Stimulated activated naive B cell treated with anti-CD40 and anti-IgM and Interleukin-4, amounts not matched to agents 10 μg/mL and 1 μg/mL and 100 μg/mL, for 72 hours (primary cell): Measurements from ENCODE around the gene ZCCHC9.
"Not testable (repeated sequence)": the region's sequence is repeated elsewhere in the genome, so short reads cannot be mapped to it uniquely, and the experiment has no call there.

ENCODE experiments used
- ATAC-seq, 2 donors: fragments of 150-1000 bp; cut with Tn5 transposase; replicated peaks; 2 replicates each; pipeline ENCODE4 v1.10.0; 2021; ENCODE audit warnings: moderate library complexity in 1 of 2
- DNase-seq: peaks from one replicate; pipeline ENCODE4 v3.0.0; 2021
- H3K27ac Mint-ChIP-seq: one replicate; pipeline ENCODE4 v1.8.0; 2022; ENCODE audit warnings: mild to moderate bottlenecking, mixed read lengths
- H3K27me3 Mint-ChIP-seq, 2 donors: one replicate each; pipeline ENCODE4 v1.8.0; 2022; ENCODE audit warnings: mixed read lengths in 2 of 2
- H3K36me3 Mint-ChIP-seq, 2 donors: one replicate each; pipeline ENCODE4 v1.8.0; 2022; ENCODE audit warnings: mixed read lengths in 2 of 2, mild to moderate bottlenecking in 1 of 2
- H3K4me1 Mint-ChIP-seq, 2 donors: one replicate each; pipeline ENCODE4 v1.8.0; 2022; ENCODE audit warnings: mixed read lengths in 2 of 2, mild to moderate bottlenecking in 1 of 2
- H3K4me3 Mint-ChIP-seq, 2 donors: one replicate each; pipeline ENCODE4 v1.8.0; 2022; ENCODE audit warnings: mild to moderate bottlenecking in 2 of 2, mixed read lengths in 2 of 2, moderate library complexity in 1 of 2
- H3K9me3 Mint-ChIP-seq, 2 donors: one replicate each; pipeline ENCODE4 v1.8.0; 2022; ENCODE audit warnings: mixed read lengths in 2 of 2, mild to moderate bottlenecking in 1 of 2

The ZCCHC9 gene

GRCh38 chr5:81301271-81302015, at the start of gene ZCCHC9:
Gene ZCCHC9 (plus strand): TSS chr5:81301587. CDS start chr5:81304758, 3,171 bp downstream.
- Mint-ChIP-seq H3K36me3 (peaks cover 10 to 15% of the 10 kb centered on the region in 2 donors), H3K4me1 (peaks cover 19 to 38% of the 10 kb centered on the region in 2 donors)

GRCh38 chr5:81251922-81252321, 49.5 kb upstream of the ZCCHC9 start:
- Mint-ChIP-seq H3K36me3 (peaks cover 19 to 44% of the 10 kb centered on the region in 2 donors), H3K27ac (no peak overlapping the region), H3K27me3 (no peaks in the 10 kb centered on the region), H3K4me1 (peaks cover 0 to 3% of the 10 kb centered on the region in 2 donors), H3K9me3 (peaks cover 5 to 6% of the 10 kb centered on the region in 2 donors), H3K4me3 (no peak overlapping the region)
- ATAC-seq (no peak), DNase-seq (no peak)

More at GRCh38 chr5:81301271-81302015, at the start of gene ZCCHC9:
- ATAC-seq (peak; percentile 97 to 98), DNase-seq (peak; percentile 89)
- peak within 1 kb of the TSS; percentile 93 for H3K4me3 Mint-ChIP-seq
- H3K27me3 Mint-ChIP-seq = no peaks in the 10 kb centered on the region
- peak within 1 kb of the TSS; percentile 96 for H3K27ac Mint-ChIP-seq
- no peaks in the 10 kb centered on the region for H3K9me3 Mint-ChIP-seq

GRCh38 chr5:81252904-81253303, 48.5 kb upstream of the ZCCHC9 start:
- Mint-ChIP-seq H3K9me3 (peaks cover 5 to 6% of the 10 kb centered on the region in 2 donors), H3K4me1 (peaks cover 0 to 3% of the 10 kb centered on the region in 2 donors), H3K27me3 (no peaks in the 10 kb centered on the region), H3K4me3 (no peak overlapping the region), H3K27ac (no peak overlapping the region), H3K36me3 (peaks cover 23 to 47% of the 10 kb centered on the region in 2 donors)
- no peak for ATAC-seq
- DNase-seq = no peak

- H3K27ac Mint-ChIP-seq = no peak overlapping the region
- DNase-seq = no peak
- H3K4me3 Mint-ChIP-seq = no peak overlapping the region
- ATAC-seq = no peak
- H3K36me3 Mint-ChIP-seq = peaks cover 23 to 52% of the 10 kb centered on the region in 2 donors
- H3K9me3 Mint-ChIP-seq = peaks cover 5 to 6% of the 10 kb centered on the region in 2 donors
- H3K4me1 Mint-ChIP-seq = peaks cover 6% of the 10 kb centered on the region in 2 donors
- H3K27me3 Mint-ChIP-seq = no peaks in the 10 kb centered on the region
Observed at GRCh38 chr5:81253875-81254274, 47.5 kb upstream of the ZCCHC9 start.

GRCh38 chr5:81254886-81255559, 46.4 kb upstream of the ZCCHC9 start:
- Mint-ChIP-seq H3K4me3 (no peak overlapping the region), H3K4me1 (peaks cover 6% of the 10 kb centered on the region in 2 donors), H3K27ac (peak overlapping the region; percentile 17), H3K9me3 (peaks cover 7 to 9% of the 10 kb centered on the region in 2 donors), H3K27me3 (no peaks in the 10 kb centered on the region), H3K36me3 (peaks cover 27 to 55% of the 10 kb centered on the region in 2 donors)
- DNase-seq (no peak), ATAC-seq (no peak)

DNA sequence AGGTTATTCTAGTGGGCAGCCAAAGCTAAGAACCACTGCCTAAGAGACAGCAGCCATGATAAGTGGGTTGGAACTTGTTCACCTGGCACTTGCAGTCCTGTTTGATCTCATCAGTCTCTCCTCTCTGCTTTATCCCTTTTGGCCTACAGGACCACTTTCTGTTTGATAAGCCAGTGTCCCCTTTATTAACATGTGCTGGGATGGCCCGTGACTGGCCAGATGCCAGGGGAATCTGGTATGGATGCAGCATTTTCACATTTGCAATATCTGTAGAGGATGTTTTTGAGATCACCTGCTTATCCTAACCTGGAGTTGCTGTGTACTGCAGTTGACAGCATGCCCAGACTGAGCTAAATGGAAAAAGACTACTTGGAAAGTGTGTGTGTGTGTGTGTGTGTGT, 44.6 kb upstream of the ZCCHC9 start:
- Mint-ChIP-seq H3K27ac (no peak overlapping the region), H3K4me1 (peaks cover 6 to 8% of the 10 kb centered on the region in 2 donors), H3K36me3 (peaks cover 28 to 60% of the 10 kb centered on the region in 2 donors), H3K4me3 (no peak overlapping the region), H3K27me3 (no peaks in the 10 kb centered on the region), H3K9me3 (peaks cover 11 to 13% of the 10 kb centered on the region in 2 donors)
- no peak for ATAC-seq
- DNase-seq = no peak

GRCh38 chr5:81262796-81263195, 38.6 kb upstream of the ZCCHC9 start:
- not testable (repeated sequence) for ATAC-seq, H3K27ac Mint-ChIP-seq, H3K27me3 Mint-ChIP-seq, H3K4me3 Mint-ChIP-seq, DNase-seq, H3K4me1 Mint-ChIP-seq
- Mint-ChIP-seq H3K9me3 (peaks cover 13 to 22% of the 10 kb centered on the region in 2 donors), H3K36me3 (peaks cover 30 to 47% of the 10 kb centered on the region in 2 donors)

GRCh38 chr5:81265101-81265500, 36.3 kb upstream of the ZCCHC9 start:
- Mint-ChIP-seq H3K9me3 (peaks cover 8 to 17% of the 10 kb centered on the region in 2 donors), H3K27me3 (no peaks in the 10 kb centered on the region), H3K4me3 (no peak overlapping the region), H3K4me1 (peaks cover 9 to 11% of the 10 kb centered on the region in 2 donors), H3K27ac (no peak overlapping the region), H3K36me3 (peaks cover 23 to 44% of the 10 kb centered on the region in 2 donors)
- ATAC-seq (no peak), DNase-seq (no peak)

DNA sequence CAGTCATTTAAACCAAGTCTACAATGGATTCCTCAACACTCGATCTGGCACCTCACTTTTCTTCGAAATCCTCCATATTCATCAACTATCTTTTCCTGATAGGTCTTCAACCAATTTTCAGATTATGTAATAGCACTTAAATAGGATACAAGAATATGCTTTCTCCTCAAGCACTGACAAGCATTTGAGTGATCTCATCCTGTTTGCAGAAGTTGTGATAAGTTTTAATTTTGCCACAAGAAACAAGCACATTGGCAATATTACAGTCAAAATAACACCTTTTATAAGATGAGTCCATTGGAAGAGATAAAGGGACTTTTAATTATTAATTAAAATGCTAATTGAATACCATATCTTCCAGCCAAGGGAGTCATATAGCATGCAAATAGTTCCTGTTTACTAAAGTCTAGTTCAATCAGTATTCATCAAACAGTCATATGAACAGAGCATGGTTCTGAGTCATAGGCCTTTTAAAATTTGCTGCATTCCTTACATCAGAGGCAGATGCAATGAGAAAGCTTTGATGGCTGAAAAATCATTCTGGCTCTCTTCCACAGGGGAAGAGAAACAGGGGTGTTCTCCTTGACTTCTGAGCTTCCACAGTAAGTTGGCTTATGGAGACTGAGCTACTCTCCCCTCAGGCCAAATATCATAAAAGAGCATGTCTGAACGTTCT, 32.7 kb upstream of the ZCCHC9 start:
- peaks cover 18 to 21% of the 10 kb centered on the region in 2 donors for H3K9me3 Mint-ChIP-seq
- H3K27ac Mint-ChIP-seq = no peak overlapping the region
- no peak for DNase-seq
- no peaks in the 10 kb centered on the region for H3K27me3 Mint-ChIP-seq
- peak in 1 of 2 donors; percentile 58 for ATAC-seq
- H3K4me3 Mint-ChIP-seq = no peak overlapping the region
- peaks cover 16 to 23% of the 10 kb centered on the region in 2 donors for H3K4me1 Mint-ChIP-seq
- peaks cover 19 to 46% of the 10 kb centered on the region in 2 donors for H3K36me3 Mint-ChIP-seq

DNA sequence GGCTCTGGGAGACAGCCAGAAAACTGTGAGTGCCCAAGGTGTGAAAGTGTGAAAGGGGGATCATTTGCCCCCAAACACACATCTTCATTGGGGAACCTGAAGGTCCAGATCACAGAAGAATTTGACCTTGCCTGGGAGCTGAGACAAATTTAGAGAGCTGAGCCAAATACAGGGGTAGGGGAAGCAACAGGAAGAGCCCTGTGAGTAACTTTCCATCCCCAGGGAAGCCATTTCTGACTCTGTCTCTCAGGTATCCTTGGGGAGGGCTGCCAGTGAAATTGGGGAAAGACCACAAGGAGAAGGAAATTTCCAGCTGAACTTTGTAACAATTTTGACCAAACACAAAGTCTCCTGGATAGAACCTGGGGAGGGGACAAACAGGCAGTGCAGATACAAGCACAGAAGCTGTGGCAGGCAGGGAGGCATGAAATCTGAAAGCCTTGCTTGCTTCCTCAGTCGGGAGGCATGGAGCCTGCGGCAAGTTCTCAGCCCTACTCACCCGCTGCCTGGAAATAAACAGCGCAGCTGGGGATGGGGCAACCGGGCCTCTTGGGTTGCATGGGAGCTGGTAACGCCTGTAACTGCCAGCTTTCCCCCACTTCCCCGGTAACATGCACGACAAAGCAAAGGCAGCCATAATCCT, 31.5 kb upstream of the ZCCHC9 start:
- no peaks in the 10 kb centered on the region for H3K27me3 Mint-ChIP-seq
- peaks cover 27 to 55% of the 10 kb centered on the region in 2 donors for H3K36me3 Mint-ChIP-seq
- ATAC-seq (no peak), DNase-seq (no peak)
- H3K27ac Mint-ChIP-seq = no peak overlapping the region
- peaks cover 20 to 29% of the 10 kb centered on the region in 2 donors for H3K4me1 Mint-ChIP-seq
- peaks cover 26 to 28% of the 10 kb centered on the region in 2 donors for H3K9me3 Mint-ChIP-seq
- H3K4me3 Mint-ChIP-seq = no peak overlapping the region

- Mint-ChIP-seq H3K9me3 (peaks cover 33% of the 10 kb centered on the region in 2 donors), H3K4me1 (peaks cover 20 to 29% of the 10 kb centered on the region in 2 donors), H3K36me3 (peaks cover 34 to 62% of the 10 kb centered on the region in 2 donors)
- not testable (repeated sequence) for H3K27me3 Mint-ChIP-seq, DNase-seq, H3K27ac Mint-ChIP-seq, ATAC-seq, H3K4me3 Mint-ChIP-seq
Observed at GRCh38 chr5:81270394-81271027, 30.9 kb upstream of the ZCCHC9 start.

DNA sequence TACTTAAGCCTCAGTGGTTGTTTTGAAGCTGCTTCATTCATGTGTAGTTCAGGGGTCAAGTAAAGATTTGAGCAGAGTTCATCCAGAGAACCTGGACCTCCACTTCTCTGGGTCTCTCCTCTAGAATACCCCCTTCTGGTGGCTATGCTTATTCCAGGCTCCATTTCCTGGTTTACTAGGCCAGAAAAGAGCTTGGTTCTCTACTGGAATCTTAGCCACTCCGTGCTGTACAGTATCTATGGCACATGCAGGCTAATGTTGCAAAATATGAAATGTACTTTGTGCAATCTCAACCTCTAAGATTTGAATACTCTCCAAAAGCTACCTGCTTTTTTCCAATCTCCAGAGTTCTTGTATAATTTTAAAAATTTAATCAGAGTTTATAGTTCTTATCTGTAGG, 17.4 kb upstream of the ZCCHC9 start:
- DNase-seq (no peak), ATAC-seq (no peak)
- Mint-ChIP-seq H3K4me3 (no peak overlapping the region), H3K27ac (no peak overlapping the region), H3K9me3 (no peaks in the 10 kb centered on the region), H3K4me1 (peaks cover 0 to 14% of the 10 kb centered on the region in 2 donors), H3K27me3 (no peaks in the 10 kb centered on the region), H3K36me3 (peaks cover 13 to 34% of the 10 kb centered on the region in 2 donors)

DNA sequence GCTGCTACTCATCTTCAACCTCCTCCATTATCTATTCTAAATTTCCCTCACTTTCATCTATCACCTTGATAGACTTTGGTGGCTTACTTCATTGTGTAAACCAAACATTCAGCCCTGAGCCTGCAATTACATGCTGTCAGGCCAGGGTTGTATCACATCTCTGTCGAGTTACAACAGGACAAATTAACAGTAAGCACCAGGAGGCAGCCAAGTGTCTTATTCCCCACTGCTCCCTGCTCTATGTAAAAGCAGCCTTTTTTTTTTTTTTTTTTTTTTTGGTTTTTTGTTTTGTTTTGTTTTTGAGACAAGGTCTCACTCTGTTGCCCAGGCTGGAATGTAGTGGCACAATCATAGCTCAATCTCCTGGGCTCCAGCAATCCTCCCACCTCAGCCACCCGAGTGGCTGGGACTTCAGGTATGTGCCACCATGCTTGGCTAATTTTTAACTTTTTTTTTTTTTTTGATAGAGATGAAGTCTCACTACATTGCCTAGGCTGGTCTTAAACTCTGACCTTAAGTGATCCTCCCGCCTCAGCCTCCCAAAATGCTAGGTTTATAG, 15.2 kb upstream of the ZCCHC9 start:
- Mint-ChIP-seq H3K27me3 (no peaks in the 10 kb centered on the region), H3K4me1 (peaks cover 6 to 20% of the 10 kb centered on the region in 2 donors), H3K27ac (no peak overlapping the region), H3K4me3 (no peak overlapping the region), H3K36me3 (peaks cover 16 to 39% of the 10 kb centered on the region in 2 donors), H3K9me3 (peaks cover 7 to 9% of the 10 kb centered on the region in 2 donors)
- no peak for DNase-seq
- ATAC-seq = no peak
